ENCODE data around the gene DHODH.

Gene DHODH

GRCh38 chr16:72043539-72043938 lies 35.0 kb downstream of the DHODH start:
- Histone ChIP-seq H3K4me3 (ENCODE audit: low read length) (no peak overlapping the region), H3K27ac (ENCODE audit: low read length) (no peak overlapping the region), H3K27me3 (replicated peaks; ENCODE audit: insufficient read depth, low read length) (no peaks in the 10 kb centered on the region), H3K9me2 (replicated peaks; ENCODE audit: insufficient read depth, low read length) (no peaks in the 10 kb centered on the region), H3K36me3 (replicated peaks; ENCODE audit: insufficient read depth, low read length) (no peaks in the 10 kb centered on the region), H3K9ac (ENCODE audit: low read length) (no peak overlapping the region), H3K4me2 (ENCODE audit: low read depth, low read length) (no peak overlapping the region), H4K20me1 (ENCODE audit: insufficient read depth, low read length) (no peaks in the 10 kb centered on the region), H3K4me1 (ENCODE audit: low read length) (no peaks in the 10 kb centered on the region), H3F3A (ENCODE audit: insufficient read depth, low read length) (no peaks in the 10 kb centered on the region), H3K9me3 (replicated peaks; ENCODE audit: insufficient read depth, low read length) (no peaks in the 10 kb centered on the region), H2AFZ (ENCODE audit: low read length) (no peak overlapping the region), H3K79me2 (ENCODE audit: low read length) (no peaks in the 10 kb centered on the region)
- DNase-seq: no peak
- TF ChIP-seq EZH2 (optimal IDR thresholded peaks at IDR 0.05; ENCODE audit: low read depth, low read length): no peak
- TF ChIP-seq CTCF (IDR thresholded peaks at IDR 0.05; ENCODE audit: low read length): no peak
- TF ChIP-seq EZH2phosphoT487 (IDR thresholded peaks at IDR 0.05; ENCODE audit: low read length): no peak

GRCh38 chr16:72044296-72044695 lies 35.8 kb downstream of the DHODH start:
- Histone ChIP-seq H3K4me2 (ENCODE audit: low read depth, low read length) (no peak overlapping the region), H3K4me3 (ENCODE audit: low read length) (no peak overlapping the region), H3K4me1 (ENCODE audit: low read length) (no peaks in the 10 kb centered on the region), H3K27me3 (replicated peaks; ENCODE audit: insufficient read depth, low read length) (no peaks in the 10 kb centered on the region), H3K79me2 (ENCODE audit: low read length) (no peaks in the 10 kb centered on the region), H3K9me3 (replicated peaks; ENCODE audit: insufficient read depth, low read length) (no peaks in the 10 kb centered on the region), H3F3A (ENCODE audit: insufficient read depth, low read length) (no peaks in the 10 kb centered on the region), H3K9ac (ENCODE audit: low read length) (no peak overlapping the region), H3K36me3 (replicated peaks; ENCODE audit: insufficient read depth, low read length) (no peaks in the 10 kb centered on the region), H2AFZ (ENCODE audit: low read length) (no peak overlapping the region), H4K20me1 (ENCODE audit: insufficient read depth, low read length) (no peaks in the 10 kb centered on the region), H3K9me2 (replicated peaks; ENCODE audit: insufficient read depth, low read length) (no peaks in the 10 kb centered on the region), H3K27ac (ENCODE audit: low read length) (no peak overlapping the region)
- TF ChIP-seq EZH2phosphoT487 (IDR thresholded peaks at IDR 0.05; ENCODE audit: low read length) (no peak), CTCF (IDR thresholded peaks at IDR 0.05; ENCODE audit: low read length) (no peak), EZH2 (optimal IDR thresholded peaks at IDR 0.05; ENCODE audit: low read depth, low read length) (no peak)
- no peak for DNase-seq

GRCh38 chr16:72044825-72045359 lies 36.3 kb downstream of the DHODH start:
- H3K79me2 ChIP-seq (ENCODE audit: low read length): no peaks in the 10 kb centered on the region
- no peak overlapping the region for H2AFZ ChIP-seq (ENCODE audit: low read length)
- no peaks in the 10 kb centered on the region for H3K9me3 ChIP-seq (replicated peaks; ENCODE audit: insufficient read depth, low read length)
- H3K4me3 ChIP-seq (ENCODE audit: low read length): no peak overlapping the region
- no peaks in the 10 kb centered on the region for H4K20me1 ChIP-seq (ENCODE audit: insufficient read depth, low read length)
- H3K9me2 ChIP-seq (replicated peaks; ENCODE audit: insufficient read depth, low read length): no peaks in the 10 kb centered on the region
- no peak overlapping the region for H3K4me2 ChIP-seq (ENCODE audit: low read depth, low read length)
- no peak overlapping the region for H3K9ac ChIP-seq (ENCODE audit: low read length)
- no peak for TF ChIP-seq EZH2phosphoT487 (IDR thresholded peaks at IDR 0.05; ENCODE audit: low read length)
- TF ChIP-seq EZH2 (optimal IDR thresholded peaks at IDR 0.05; ENCODE audit: low read depth, low read length): no peak
- TF ChIP-seq CTCF (IDR thresholded peaks at IDR 0.05; ENCODE audit: low read length): no peak
- H3F3A ChIP-seq (ENCODE audit: insufficient read depth, low read length): no peaks in the 10 kb centered on the region
- no peaks in the 10 kb centered on the region for H3K27me3 ChIP-seq (replicated peaks; ENCODE audit: insufficient read depth, low read length)
- no peak overlapping the region for H3K27ac ChIP-seq (ENCODE audit: low read length)
- H3K4me1 ChIP-seq (ENCODE audit: low read length): no peaks in the 10 kb centered on the region
- no peaks in the 10 kb centered on the region for H3K36me3 ChIP-seq (replicated peaks; ENCODE audit: insufficient read depth, low read length)
- DNase-seq: no peak
